NOMO-1 (cell line): Measurements from ENCODE around the gene PMFBP1.

Source experiments
- DNase-seq, 2 experiments: peaks; one replicate each; lab custom pipeline; 2025; ENCODE audit not compliant: unreplicated experiment in 2 of 2; lab: John Stamatoyannopoulos, UW

Gene PMFBP1

DNA sequence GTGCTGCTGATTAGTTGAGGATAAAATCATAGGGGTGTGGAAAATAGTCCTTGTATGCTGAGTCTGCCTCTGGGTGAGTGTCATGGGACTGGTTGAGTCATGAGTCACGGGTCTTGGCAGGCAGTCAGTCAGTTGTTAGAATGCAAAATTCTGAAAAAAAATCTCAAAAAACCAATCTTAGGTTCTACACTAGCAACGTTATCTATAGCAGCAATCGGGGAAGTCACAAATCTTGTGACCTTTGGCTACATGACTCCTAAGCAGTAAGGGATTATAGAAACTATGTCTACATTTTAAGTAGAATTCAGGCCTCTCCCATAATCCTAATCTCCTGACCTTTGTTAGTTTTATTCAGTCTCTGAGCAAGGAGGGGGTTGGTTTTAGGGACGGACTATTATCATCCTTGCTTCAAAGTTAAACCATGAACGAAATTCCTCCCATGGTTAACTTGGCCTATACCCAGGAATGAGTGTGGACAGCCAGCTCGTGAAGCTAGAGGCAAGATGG is 18.0 kb upstream of the PMFBP1 start:
- no peak for DNase-seq

DNA sequence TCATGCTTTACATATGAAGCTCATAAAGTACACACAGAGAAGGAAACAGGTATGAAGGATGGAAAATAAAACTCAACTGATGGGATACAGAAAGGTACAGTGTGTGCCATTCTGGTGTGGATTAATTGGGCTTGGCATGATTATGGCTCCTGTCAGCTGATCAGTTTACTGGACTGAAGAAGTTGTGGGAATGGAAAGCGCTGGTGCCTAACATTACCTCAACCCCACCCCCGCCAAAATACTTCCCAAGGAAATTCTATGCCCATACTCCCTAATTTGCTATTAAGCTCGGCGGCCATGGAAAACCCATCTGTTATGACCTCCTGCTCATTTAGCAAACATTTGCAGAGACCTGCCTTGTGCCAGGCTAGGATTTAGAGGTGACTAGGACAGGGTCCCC is 16.6 kb upstream of the PMFBP1 start:
- no peak for DNase-seq

DNA sequence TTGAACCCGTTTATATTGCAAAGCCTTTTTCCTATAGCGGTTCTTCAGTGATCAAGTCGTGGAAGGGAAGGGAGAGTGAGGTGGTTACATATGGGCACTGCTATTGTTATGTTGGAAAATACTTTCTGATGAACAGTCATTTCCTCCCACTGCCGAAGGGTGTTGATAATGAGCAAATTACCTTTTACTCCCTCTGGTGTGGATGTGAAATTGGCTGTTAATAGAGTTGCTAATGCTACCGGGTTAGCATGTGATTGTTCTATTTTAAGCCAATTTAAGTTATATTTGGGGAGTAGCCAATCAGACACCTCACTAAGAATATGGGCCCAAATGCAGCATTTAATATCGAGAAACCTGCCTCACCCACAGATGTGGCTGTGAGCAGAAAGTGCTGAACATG is 15.6 kb upstream of the PMFBP1 start:
- DNase-seq: no peak

DNA sequence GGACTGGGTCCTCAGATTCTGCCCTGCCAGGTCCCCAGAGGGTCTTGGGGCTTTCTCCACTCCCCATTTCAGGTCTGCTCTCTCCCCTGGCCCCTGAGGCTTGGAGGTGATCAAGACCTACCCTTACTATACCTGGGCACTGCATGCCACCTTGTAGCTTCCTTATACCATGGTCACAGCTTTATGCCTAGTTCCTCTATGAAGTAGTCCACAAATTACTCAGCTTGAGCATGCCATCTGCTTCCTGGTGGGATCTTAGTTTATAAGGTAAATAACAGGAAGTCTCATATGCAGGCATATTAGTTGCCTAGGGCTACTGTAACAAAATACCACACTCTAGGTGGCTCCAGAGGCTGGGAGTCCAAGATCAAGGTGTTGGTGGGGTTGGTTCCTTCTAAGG is 11.0 kb upstream of the PMFBP1 start:
- DNase-seq: no peak

DNA sequence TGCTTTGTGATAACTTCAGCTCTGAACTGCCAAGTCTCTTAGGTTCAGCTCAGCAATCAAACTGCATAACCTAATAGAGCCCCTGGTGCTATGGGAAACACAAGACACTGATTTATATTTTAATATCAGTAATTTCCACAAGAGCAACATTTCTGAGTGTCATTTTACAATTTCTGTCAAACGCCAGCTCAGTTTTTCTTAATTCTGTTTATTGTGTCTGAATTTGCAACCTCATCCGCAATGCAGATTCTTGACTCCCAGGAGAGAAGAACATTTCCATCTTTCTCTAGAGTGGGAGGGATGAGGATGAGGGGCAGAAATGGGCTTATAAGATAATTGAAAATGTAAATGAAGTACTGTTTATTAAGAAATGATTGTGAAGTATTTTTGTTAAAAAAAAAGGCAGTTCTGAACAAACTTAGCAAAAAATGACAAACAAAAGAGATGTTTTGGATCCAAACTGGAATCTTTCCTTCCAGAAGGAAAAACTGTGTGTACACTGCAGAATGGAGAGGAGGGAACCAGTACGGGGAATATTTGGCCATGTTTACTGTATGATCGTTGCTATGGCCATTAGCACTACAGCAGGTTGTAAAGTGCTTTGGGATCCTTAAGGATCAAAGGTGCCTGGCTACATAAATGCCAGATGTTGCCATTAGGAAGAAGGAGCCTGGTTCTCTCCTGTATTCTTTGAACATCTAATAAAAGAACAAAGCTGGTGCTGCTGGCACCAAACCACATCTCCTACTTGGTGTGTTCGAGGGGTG is 7.4 kb upstream of the PMFBP1 start:
- DNase-seq: no peak

DNA sequence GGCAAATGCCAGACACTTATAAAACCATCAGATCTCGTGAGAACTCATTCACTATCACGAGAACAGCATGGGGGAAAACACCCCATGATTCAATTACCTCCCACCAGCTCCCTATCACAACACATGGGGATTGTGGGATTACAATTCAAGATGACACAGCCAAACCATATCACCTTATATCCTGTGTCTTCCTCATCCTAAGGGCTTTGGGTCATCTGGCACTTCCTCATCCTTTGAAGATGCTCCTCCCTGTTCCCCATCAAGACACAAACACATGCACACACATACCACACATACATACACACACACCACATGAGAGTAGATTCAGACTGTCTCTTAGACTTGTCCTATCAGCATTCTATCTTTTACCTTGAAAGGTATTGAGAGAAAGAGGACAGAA is 2.8 kb upstream of the PMFBP1 start:
- no peak for DNase-seq

DNA sequence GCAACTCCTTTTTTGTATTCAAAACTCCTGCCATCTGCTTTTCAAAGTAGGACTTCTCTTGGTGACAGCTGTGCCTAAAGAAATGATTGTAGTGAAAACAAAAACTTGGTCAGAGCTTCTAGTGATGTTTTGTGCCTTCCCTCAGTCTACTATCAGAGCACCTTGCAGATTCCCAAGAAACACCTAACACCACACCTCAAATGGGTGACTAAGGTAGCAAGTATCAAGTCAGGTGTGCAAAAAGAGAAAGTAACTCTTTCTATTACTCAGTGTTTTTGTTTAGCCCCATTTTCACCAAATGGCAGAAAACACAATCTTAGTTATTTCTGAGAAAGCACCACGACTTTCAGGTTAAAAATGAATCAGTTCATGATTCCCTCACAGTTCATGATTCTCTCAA is 2.0 kb upstream of the PMFBP1 start:
- no peak for DNase-seq

DNA sequence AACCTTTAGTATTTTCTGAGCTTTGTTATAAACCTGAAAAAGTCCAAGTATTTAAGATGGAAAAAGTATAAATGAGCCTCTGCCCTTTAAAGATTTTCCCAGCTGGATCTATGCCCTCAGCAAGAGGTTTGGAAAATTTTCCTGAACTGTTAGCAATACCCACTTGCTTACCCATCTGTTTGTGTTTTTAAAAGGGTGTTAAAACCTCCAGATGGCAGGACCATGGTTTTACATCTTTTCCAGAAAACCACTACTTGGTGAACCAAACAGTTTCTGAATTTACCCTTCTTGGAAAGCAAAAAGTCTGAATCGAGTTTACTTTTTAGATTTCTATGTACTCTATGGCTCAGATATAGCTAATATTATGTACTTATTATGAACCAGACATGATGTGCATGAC is 719 bp downstream of the PMFBP1 start:
- DNase-seq: no peak

DNA sequence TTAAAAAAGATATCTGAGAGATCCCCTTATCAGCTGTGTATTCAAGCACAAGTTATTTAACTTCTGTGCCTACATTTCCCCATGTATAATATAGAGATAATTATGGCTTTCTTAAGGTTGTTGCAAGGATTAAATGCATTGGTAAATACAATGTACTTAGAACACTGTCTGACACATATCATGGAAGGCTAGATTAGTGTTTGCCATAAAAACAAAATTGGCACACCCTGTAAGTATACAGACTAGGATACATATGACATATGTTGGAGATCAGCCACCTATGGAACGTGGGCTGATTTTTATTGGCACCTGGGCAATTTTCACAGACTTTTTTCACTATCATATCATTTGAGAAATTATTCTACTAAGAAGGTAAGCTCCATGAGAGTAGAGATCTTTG is 2.2 kb downstream of the PMFBP1 start:
- no peak for DNase-seq

DNA sequence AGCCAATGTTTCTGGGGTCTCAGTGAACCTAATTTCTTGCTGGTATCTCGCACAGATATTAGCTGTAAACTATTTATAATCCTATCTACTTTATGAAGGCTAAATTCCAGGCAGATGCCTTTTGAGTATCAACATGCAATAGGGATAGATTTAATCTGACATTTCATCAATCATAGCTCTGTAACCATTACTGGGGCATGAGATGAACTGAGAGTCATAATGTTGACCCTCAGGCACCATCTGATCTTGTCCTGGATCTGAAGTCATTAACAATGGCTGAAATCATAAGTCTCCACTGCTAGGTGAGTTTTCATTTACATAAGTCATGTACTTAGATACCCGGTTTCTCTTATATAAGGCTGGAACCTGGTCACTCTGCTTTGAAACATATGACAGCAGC is 3.6 kb downstream of the PMFBP1 start:
- no peak for DNase-seq

DNA sequence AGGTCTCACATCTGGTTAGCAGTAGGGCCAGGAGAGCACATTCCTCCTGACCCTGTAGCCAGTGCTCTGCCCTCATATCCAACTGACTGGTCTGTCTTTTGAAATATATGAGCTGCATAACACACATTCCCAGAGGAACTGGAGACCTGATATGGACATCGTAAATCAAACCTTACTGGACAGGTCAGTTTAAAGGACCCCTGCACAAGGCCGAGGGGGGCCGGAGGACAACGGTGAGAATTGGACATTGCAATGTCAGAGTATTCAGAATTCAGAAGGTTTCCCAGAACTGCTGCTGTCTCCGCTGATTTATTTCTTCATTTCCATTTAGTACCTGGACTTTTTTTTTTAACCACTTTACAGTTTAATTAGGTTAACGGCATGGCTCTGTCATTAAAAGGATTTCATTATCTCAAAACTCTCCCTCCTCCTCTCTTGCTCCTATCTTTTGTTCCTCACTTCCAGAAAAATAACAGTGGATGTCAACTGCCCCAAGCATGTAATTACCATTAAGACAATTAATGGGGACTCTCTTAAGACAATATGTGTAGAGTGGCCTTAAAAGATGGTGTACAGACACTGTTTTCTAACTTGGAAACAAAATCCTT is 4.9 kb downstream of the PMFBP1 start:
- no peak for DNase-seq

DNA sequence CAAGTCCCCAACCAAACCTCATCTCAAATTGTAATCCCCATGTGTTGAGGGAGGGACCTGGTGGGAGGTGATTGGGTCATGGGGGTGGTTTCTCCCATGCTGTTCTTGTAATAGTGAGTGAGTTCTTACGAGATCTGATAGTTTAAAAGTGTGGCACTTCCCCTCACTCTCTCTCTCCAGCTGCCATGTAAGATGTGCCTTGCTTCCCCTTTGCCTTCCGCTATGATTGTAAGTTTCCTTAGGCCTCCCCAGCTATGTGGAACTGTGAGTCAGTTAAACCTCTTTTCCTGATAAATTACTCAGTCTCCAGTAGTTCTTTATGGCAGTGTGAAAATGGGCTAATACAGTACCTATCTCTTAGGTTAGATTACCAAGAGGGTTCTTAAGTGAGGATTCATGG is 5.8 kb downstream of the PMFBP1 start:
- DNase-seq: no peak

DNA sequence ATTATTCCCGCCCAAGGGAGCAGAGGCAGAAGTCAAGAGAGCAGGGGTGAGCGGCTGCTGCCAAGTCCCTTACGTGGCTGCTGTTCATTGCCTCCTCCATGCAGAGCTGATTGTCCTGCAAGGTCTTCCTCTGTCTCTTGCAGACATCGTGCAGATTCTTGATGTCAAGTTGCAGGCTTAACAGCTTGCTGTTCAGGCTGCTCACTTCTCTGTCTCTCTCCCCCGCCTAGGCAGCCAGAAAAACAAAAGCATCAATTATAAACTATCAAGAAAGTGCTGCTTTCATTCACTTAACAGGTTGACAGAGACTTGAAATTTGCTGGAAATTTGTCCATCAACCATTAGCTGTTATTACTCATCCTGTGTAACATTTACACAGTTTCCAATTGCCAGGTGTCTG is 7.3 kb downstream of the PMFBP1 start:
- DNase-seq: no peak

DNA sequence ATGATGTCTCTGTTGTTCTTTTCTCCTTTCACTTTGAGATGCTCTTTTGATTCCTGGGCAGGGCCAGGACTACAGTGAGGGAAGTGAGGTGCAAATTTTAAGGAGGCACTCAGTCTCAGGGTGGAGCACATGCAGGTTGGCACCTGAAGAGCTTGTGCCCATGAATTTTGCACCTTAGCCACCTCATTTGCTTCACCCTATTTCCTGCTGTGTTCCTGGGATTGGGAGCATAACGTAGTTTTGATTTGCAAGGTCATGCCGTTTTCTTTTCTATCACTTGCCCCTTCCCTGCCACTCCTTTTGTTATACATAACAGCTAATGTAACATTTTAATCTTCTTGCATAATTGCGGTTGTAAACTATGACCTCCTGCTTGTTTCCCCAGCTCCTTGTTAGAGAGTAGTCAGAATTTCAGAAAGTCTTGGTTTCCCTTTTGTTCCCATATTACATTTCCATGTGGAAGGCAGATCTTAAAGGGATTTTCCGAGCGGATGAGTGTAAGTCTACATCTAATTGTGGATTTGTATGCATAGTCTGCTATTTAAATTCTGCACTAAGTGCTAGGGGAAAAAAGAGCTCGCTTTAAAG is 9.8 kb downstream of the PMFBP1 start:
- DNase-seq: no peak

DNA sequence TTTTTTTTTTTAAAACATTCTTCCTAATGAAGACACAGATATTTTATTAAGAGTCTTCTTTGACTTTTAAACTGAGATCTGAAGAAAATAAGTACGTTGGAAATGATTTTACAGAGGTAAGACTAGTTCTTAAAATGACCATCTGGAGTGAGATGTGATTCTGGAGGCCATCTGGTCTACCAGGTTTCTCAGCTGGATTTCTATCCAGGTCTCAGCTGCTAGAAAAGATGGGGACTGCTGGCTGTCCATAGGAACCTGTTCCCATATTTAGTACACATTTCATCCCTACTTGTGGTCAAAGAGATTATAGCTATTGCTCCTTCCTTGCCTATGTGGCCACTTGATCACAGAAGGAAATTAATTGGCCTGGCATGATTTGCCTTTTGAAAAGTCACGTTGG is 12.2 kb downstream of the PMFBP1 start:
- no peak for DNase-seq

DNA sequence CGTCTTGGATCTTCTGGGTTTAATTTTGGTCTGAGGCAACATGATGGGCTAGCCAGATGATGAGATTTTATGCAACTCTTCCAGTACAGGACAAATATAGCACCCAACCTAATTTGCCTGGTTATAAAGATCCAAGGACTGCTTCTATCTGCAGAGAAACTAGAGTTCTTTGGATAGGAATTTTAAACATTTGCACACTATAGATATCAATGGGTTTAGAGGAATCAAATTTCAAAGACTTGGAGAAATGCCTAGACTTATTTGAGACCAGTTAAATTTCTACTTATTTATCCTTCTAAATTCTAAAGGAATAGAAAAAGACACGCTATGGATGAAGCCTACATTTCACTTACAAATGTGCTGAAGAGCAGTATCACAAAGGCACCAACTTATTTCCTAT is 12.6 kb downstream of the PMFBP1 start:
- DNase-seq: no peak

DNA sequence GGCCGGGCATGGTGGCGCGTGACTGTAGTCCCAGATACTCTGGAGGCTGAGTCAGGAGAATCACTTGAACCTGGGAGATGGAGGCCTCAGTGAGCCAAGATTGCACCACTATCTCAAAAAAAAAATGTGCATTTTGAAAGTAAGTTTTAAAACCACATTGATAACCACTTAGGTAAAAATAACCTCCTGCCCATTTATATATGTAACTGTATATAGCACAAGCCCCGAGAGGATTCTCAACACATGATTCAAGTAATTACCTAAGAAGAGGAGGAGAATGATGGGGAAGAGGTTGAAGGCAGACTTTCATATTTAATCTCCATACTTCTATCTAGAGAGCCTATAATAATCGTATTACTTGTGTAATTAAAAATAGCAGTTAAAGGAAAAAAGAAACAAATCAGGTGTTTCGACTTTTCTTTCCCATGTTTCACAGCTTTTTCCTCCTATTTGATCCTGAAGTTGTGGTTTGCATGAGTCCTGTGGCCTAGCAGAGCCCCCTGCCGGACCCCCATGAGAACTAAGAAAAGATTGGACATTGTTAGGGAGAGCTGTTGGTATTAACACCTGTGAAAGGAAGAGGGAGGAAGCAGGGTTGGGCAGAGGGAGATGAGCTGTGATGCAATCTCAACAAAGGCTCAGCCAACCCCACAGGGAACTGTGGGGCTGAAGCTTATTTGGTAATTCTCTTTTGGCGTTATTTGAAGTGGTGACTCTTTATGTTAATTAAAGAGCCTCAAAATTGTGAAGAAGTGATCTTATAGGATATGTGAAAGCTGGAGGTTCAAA is 22.1 kb downstream of the PMFBP1 start:
- peak; percentile 21 to 39 for DNase-seq

DNA sequence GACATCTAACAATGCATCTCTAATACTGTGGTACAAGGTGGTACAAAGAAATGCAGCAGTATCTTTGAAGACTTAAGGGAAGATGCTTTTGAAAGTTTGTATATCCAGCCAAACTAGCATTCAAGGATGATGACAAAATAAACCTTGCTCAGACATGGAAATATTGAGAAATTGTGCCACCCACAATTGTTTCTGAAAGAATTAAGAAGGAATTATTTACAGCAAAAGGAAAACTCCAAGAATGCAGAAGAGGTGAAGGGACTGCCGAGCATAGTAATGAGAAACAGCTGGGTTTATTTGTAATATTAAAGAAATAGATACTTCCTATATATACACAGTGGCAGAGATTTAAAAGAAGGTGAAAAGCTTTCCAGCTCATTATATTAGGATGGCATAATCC is 29.5 kb downstream of the PMFBP1 start:
- no peak for DNase-seq

DNA sequence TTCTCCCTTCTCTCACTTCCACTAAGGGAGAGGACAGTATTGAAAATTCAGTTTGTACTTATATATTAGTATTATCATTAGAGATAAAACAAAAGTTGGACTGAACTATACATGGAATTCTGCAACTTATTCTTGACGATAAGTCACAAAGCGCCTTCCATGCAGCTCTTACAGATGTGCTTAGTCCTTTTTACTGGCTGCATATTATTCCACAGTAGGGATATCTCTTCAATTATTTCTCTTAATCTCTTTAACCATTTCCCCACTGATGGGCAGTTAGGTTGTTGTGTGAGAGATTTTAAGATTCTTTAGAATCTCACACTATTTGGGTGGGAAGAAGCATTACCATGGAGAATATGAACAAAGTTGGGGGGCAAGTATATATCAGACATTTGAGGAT is 32.0 kb downstream of the PMFBP1 start:
- DNase-seq: no peak

DNA sequence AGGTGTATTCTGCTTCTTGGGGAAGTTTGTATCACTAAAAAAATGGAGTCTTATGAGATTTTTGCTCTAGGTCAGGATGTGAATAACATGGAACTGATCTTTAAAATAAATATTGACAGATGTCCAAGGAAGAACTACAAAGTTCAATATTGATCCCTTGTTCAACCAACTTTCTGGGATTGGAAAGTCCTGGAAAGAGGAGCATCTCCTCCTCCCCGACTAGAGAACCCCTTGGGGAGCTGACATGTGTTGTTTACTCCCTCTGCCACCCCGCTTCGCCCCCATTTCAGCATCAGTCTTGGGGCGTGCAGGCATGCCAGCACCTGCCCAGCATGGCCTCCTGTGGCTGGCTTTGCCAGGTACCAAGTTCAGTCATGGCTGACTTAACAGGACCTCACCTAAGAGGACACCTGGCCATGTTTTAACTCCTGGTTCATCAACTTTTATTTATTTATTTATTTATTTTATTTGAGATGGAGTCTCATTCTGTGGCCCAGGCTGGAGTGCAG is 33.8 kb downstream of the PMFBP1 start:
- no peak for DNase-seq

DNA sequence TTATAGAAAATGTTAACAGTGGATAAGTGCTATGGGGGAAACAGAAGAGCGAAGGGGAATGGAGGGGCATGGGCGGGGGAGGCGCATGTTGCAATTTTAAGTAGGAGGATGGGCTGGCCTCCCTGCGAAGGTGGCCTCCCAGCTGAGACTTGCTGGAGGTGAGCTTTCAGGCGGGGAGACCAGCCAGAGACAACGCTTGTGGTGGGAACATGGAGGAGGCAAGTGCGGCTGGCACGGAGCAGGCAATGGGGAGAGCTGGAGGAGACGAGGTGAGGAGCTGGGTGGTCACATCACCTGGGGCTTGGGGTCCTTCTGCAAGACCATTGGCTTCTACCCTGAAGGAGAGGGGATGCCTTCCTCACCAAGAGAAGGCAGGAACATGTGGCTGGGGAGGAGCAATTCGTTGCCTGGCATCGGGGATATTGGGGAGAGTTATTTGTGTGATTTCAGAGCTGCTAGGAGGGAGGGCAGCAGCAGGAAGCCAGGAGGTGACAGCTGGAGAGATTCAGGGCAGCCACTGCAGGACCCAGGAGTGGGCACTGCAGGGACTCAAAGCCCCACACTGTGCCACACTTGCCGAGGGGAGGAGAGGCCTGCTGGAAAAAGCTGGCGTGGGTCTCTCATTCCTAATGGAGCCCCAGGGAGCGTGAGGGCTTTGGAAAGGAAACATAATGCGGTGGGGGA is 34.4 kb downstream of the PMFBP1 start:
- DNase-seq: no peak
